Ascending aorta (tissue), 2 donors: ENCODE measurements around the gene METTL25B. TPM values are rescaled to one million over a fixed set of nuclear protein-coding genes. Genes with fewer than 3 reads are reported as not detected.

ENCODE experiments used
- DNase-seq, 2 donors: peaks; one replicate each; pipeline ENCODE4 v3.0.0-alpha.2; 2019; ENCODE audit warnings: low spot score in 2 of 2
- H3K27ac ChIP-seq, 2 donors: fragments of 200-600 bp; sonication (generic); one replicate each; pipeline ENCODE4 v1.5.1; 2016 to 2017; ENCODE audit warnings: mild to moderate bottlenecking in 1 of 2
- H3K27me3 ChIP-seq: fragments of 200-600 bp; sonication (generic); one replicate; pipeline ENCODE4 v1.5.1; 2017
- H3K36me3 ChIP-seq, 2 donors: fragments of 200-600 bp; sonication (generic); one replicate each; pipeline ENCODE4 v1.5.1; 2016
- H3K4me1 ChIP-seq, 2 donors: fragments of 200-600 bp; sonication (generic); one replicate each; pipeline ENCODE4 v1.5.1; 2016 to 2017; ENCODE audit warnings: mild to moderate bottlenecking in 1 of 2
- H3K4me3 ChIP-seq, 2 donors: fragments of 200-600 bp; sonication (generic); one replicate each; pipeline ENCODE4 v1.5.1; 2016 to 2017; ENCODE audit warnings: mild to moderate bottlenecking in 1 of 2
- H3K9me3 ChIP-seq, 2 donors: fragments of 200-600 bp; sonication (generic); one replicate each; pipeline ENCODE4 v1.5.1; 2016
- CTCF ChIP-seq, 3 experiments: fragments of 200-600 bp in 2 of 3; fragments of 450-650 bp in 1 of 3; sonication (generic) in 2 of 3; IDR thresholded peaks; one replicate each; pipeline ENCODE4 v1.5.1; 2016 to 2019; ENCODE audit warnings: antibody characterized with exemption in 3 of 3, mild to moderate bottlenecking in 1 of 3, moderate library complexity in 1 of 3
- intact Hi-C: fragments of 100-400 bp; cut with DNase I; formaldehyde crosslinking; loops from one replicate; pipeline ENCODE4 v1.15.1; 2023
- total RNA-seq: library from RNA; depleted of rRNA; stranded (reverse); fragments of >200 nt; gene quantifications from one replicate; pipeline ENCODE4 v1.1.0, GENCODE V29; 2016

Gene METTL25B
- total RNA-seq, 1 donor from 2014 or later, result 9.9 TPM

- intact Hi-C loops, result loop anchor here (1.0 to 5.0 kb wide), 7 partner anchors 12 to 390 kb away; partner anchors contain the start of genes CCT3, CRABP2, HDGF and MRPL24
These were observed 562 bp downstream of the METTL25B start, which contains the start of gene ISG20L2 for GRCh38 chr1:156728599-156729462. Gene ISG20L2, minus strand, starts transcription at chr1:156728766. Its CDS starts 1,114 bp downstream, at chr1:156727652.

GRCh38 chr1:156733989-156734584 is 5.8 kb downstream of the METTL25B start:
- no peak overlapping the region for H3K27ac ChIP-seq
- no peaks in the 10 kb centered on the region for H3K27me3 ChIP-seq
- DNase-seq, result no peak
- peaks cover 25 to 37% of the 10 kb centered on the region in 2 donors for H3K36me3 ChIP-seq
- H3K4me1 ChIP-seq, result peaks cover 0 to 4% of the 10 kb centered on the region in 2 donors
- H3K4me3 ChIP-seq, result no peak overlapping the region
- no peak for TF ChIP-seq CTCF (IDR thresholded peaks at IDR 0.05)
- intact Hi-C loops, result no loop called here
- no peaks in the 10 kb centered on the region for H3K9me3 ChIP-seq

More at GRCh38 chr1:156728599-156729462, 562 bp downstream of the METTL25B start, which contains the start of gene ISG20L2:
- no peaks in the 10 kb centered on the region for H3K27me3 ChIP-seq
- peaks cover 24 to 35% of the 10 kb centered on the region in 2 donors for H3K4me1 ChIP-seq
- TF ChIP-seq CTCF (IDR thresholded peaks at IDR 0.05), result no peak
- H3K36me3 ChIP-seq, result peaks cover 7 to 27% of the 10 kb centered on the region in 2 donors
- H3K27ac ChIP-seq, result peak within 1 kb of the TSS; percentile 95 to 97
- no peaks in the 10 kb centered on the region for H3K9me3 ChIP-seq
- H3K4me3 ChIP-seq, result peak within 1 kb of the TSS; percentile 82 to 84
- peak; percentile 90 to 99 for DNase-seq

GRCh38 chr1:156738407-156738806 is 10.1 kb downstream of the METTL25B start:
- Histone ChIP-seq H3K9me3 (no peaks in the 10 kb centered on the region), H3K36me3 (peaks cover 37 to 48% of the 10 kb centered on the region in 2 donors), H3K4me3 (no peak overlapping the region), H3K27ac (no peak overlapping the region), H3K4me1 (peaks cover 4 to 16% of the 10 kb centered on the region in 2 donors), H3K27me3 (no peaks in the 10 kb centered on the region)
- intact Hi-C loops, result no loop called here
- DNase-seq, result no peak
- TF ChIP-seq CTCF (IDR thresholded peaks at IDR 0.05), result no peak

- DNase-seq, result no peak
- Histone ChIP-seq H3K4me1 (peaks cover 4 to 16% of the 10 kb centered on the region in 2 donors), H3K27me3 (no peaks in the 10 kb centered on the region), H3K4me3 (no peak overlapping the region), H3K27ac (no peak overlapping the region), H3K9me3 (no peaks in the 10 kb centered on the region), H3K36me3 (peaks cover 40 to 48% of the 10 kb centered on the region in 2 donors)
- intact Hi-C loops, result no loop called here
- TF ChIP-seq CTCF (IDR thresholded peaks at IDR 0.05), result no peak
These were observed 10.6 kb downstream of the METTL25B start for GRCh38 chr1:156738916-156739315.

- Histone ChIP-seq H3K27me3 (no peaks in the 10 kb centered on the region), H3K9me3 (no peaks in the 10 kb centered on the region), H3K4me3 (peak overlapping the region; percentile 55 to 91), H3K4me1 (peaks cover 4 to 22% of the 10 kb centered on the region in 2 donors), H3K27ac (peak overlapping the region; percentile 56 to 62), H3K36me3 (peaks cover 42 to 58% of the 10 kb centered on the region in 2 donors)
- intact Hi-C loops, result loop anchor here (10.0 kb wide), 1 partner anchor 615 kb away; no protein-coding TSS in a partner anchor
- DNase-seq, result no peak
- no peak for TF ChIP-seq CTCF (IDR thresholded peaks at IDR 0.05)
These were observed 12.0 kb downstream of the METTL25B start for GRCh38 chr1:156740237-156740740.
